Transverse colon (tissue), 4 donors: Measurements from ENCODE around the gene DTX3. TPM values are rescaled to one million over a fixed set of nuclear protein-coding genes. Genes with fewer than 3 reads are reported as not detected.
A peak's percentile ranks its signal among the peaks of the same experiment; 100 is the strongest.

Experiments used
- DNase-seq: peaks from one replicate; pipeline ENCODE4 v3.0.0-alpha.2; 2019
- H3K27ac ChIP-seq, 4 donors: fragments of 200-600 bp; sonication (generic); 2 replicates each; pipeline ENCODE4 v1.5.1; 2016 to 2018; ENCODE audit warnings: inconsistent platforms in 4 of 4
- H3K27me3 ChIP-seq: fragments of 200-600 bp; sonication (generic); 2 replicates; pipeline ENCODE4 v1.5.1; 2017; ENCODE audit warnings: inconsistent platforms
- H3K36me3 ChIP-seq, 4 donors: fragments of 200-600 bp; sonication (generic); 2 replicates each; pipeline ENCODE4 v1.5.1; 2017 to 2019; ENCODE audit warnings: inconsistent platforms in 4 of 4
- H3K4me1 ChIP-seq, 4 donors: fragments of 200-600 bp; sonication (generic); 2 replicates each; pipeline ENCODE4 v1.5.1; 2017 to 2020; ENCODE audit warnings: inconsistent platforms in 4 of 4
- H3K4me3 ChIP-seq, 4 donors: fragments of 200-600 bp; sonication (generic); 1 replicate in 1 of 4; 2 replicates in 3 of 4; pipeline versions ENCODE4 v1.5.1 to v1.6.1; 2017 to 2019; ENCODE audit warnings: inconsistent platforms in 4 of 4
- H3K9me3 ChIP-seq, 2 donors: fragments of 200-600 bp; sonication (generic); 2 replicates each; pipeline ENCODE4 v1.5.1; 2017 to 2019; ENCODE audit warnings: inconsistent platforms in 2 of 2
- EP300 ChIP-seq: sonication (generic); formaldehyde crosslinking; IDR thresholded peaks from one replicate; pipeline ENCODE4 v1.6.1; 2017; ENCODE audit warnings: antibody characterized with exemption, low read depth
- POLR2A ChIP-seq: fragments of 450-650 bp; IDR thresholded peaks from one replicate; pipeline ENCODE4 v1.6.1; 2016; ENCODE audit warnings: antibody characterized with exemption, mild to moderate bottlenecking, moderate library complexity
- POLR2AphosphoS5 ChIP-seq, 3 donors: sonication (generic); formaldehyde crosslinking; IDR thresholded peaks; one replicate each; pipeline ENCODE4 v1.6.1; 2016; ENCODE audit warnings: antibody characterized with exemption in 3 of 3
- WGBS, 2 donors: methylation state at CpG; one replicate each; pipeline ENCODE4 v1.1.5; 2018; ENCODE audit warnings: low coverage in 1 of 2; 5-methylcytosine and 5-hydroxymethylcytosine counted together
- in situ Hi-C, 4 donors: fragments of 200-750 bp; cut with MboI; loops; one replicate each; pipeline versions ENCODE4 v1.15.0 to v1.15.1; 2017; ENCODE audit warnings: low sequenced_read_pairs in 3 of 4, low pct_ligation_motif_present in 1 of 4, low pct_unique_long_range_greater_than_20kb in 1 of 4
- intact Hi-C: fragments of 100-400 bp; cut with DNase I; formaldehyde crosslinking; loops from one replicate; pipeline ENCODE4 v1.15.1; 2023; ENCODE audit warnings: low total_unique reads
- total RNA-seq, 4 donors: library from RNA; depleted of rRNA; stranded (reverse); fragments of >200 nt; gene quantifications; one replicate each; pipeline ENCODE4 v1.1.0, GENCODE V29; 2016
- TF ChIP-seq, protein P1 (sequence below), 5 experiments: fragments of 200-600 bp in 3 of 5; fragments of 450-650 bp in 2 of 5; sonication (generic) in 3 of 5; IDR thresholded peaks; 1 replicate in 2 of 5; 2 replicates in 3 of 5; pipeline ENCODE4 v1.5.1; 2016 to 2017; ENCODE audit warnings: antibody characterized with exemption in 5 of 5, inconsistent platforms in 3 of 5, mild to moderate bottlenecking in 2 of 5, moderate library complexity in 1 of 5

Gene DTX3
- total RNA-seq, 4 donors from 2014 or later: 8.0 to 10.9 (median 9.6) TPM

GRCh38 chr12:57613427-57614109 lies 8.9 kb downstream of the DTX3 start:
- intact Hi-C loops: no loop called here
- Histone ChIP-seq H3K9me3 (no peaks in the 10 kb centered on the region), H3K36me3 (no peaks in the 10 kb centered on the region), H3K27ac (peak overlapping the region in 1 of 4 donors; percentile 93), H3K27me3 (peaks cover 74% of the 10 kb centered on the region), H3K4me3 (no peak overlapping the region), H3K4me1 (peaks cover 4 to 44% (median 19%) of the 10 kb centered on the region in 4 donors)
- TF ChIP-seq POLR2A (no peak), POLR2AphosphoS5 (IDR thresholded peaks at IDR 0.05) (no peak), EP300 (no peak)
- TF ChIP-seq, protein P1, sequence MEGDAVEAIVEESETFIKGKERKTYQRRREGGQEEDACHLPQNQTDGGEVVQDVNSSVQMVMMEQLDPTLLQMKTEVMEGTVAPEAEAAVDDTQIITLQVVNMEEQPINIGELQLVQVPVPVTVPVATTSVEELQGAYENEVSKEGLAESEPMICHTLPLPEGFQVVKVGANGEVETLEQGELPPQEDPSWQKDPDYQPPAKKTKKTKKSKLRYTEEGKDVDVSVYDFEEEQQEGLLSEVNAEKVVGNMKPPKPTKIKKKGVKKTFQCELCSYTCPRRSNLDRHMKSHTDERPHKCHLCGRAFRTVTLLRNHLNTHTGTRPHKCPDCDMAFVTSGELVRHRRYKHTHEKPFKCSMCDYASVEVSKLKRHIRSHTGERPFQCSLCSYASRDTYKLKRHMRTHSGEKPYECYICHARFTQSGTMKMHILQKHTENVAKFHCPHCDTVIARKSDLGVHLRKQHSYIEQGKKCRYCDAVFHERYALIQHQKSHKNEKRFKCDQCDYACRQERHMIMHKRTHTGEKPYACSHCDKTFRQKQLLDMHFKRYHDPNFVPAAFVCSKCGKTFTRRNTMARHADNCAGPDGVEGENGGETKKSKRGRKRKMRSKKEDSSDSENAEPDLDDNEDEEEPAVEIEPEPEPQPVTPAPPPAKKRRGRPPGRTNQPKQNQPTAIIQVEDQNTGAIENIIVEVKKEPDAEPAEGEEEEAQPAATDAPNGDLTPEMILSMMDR (IDR thresholded peaks at IDR 0.05): no peak
- WGBS, 2 donors: 70 to 84% methylated on average over 3 to 10 of the region's 10 CpGs
- in situ Hi-C loops: no loop called here
- DNase-seq: no peak

DNA sequence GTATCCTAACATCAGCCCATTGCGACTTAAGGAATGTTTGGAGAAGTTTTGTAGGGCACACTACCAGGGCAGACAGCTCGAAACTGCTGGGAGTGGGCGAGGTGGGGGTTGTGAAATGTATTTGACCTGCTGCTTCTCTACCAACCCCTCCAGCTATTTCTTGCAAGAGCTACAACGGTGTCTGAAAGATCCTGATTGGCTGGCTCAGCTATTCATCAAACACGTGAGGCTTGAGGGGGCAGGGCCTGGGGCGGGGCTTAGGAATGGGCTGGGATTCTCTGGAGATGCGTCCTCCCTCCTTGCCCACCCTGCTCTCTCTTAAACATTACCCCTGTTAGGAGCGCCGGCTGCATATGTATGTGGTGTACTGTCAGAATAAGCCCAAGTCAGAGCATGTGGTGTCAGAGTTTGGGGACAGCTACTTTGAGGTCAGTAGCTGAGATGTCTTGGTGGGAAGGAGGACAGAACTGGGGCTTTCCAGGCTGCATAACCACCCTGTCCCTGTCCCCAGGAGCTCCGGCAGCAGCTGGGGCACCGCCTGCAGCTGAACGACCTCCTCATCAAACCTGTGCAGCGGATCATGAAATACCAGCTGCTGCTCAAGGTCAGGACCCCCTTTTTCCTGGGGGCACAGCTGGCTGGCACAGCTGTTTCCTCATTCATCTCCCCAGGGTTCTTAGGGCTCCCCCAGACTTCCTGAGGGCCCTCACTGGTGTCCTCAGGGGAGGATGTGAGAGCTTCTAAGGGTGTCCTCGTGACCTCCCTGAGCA lies 9.7 kb downstream of the DTX3 start:
- no peak for TF ChIP-seq POLR2A
- no peak for TF ChIP-seq EP300
- TF ChIP-seq, protein P1 (IDR thresholded peaks at IDR 0.05): no peak
- TF ChIP-seq POLR2AphosphoS5 (IDR thresholded peaks at IDR 0.05): no peak
- H3K36me3 ChIP-seq: no peaks in the 10 kb centered on the region
- peaks cover 4 to 43% (median 20%) of the 10 kb centered on the region in 4 donors for H3K4me1 ChIP-seq
- intact Hi-C loops (no loop called here), in situ Hi-C loops (no loop called here)
- DNase-seq: no peak
- H3K4me3 ChIP-seq: no peak overlapping the region
- H3K9me3 ChIP-seq: no peaks in the 10 kb centered on the region
- H3K27me3 ChIP-seq: peaks cover 82% of the 10 kb centered on the region
- H3K27ac ChIP-seq: peak overlapping the region in 1 of 4 donors; percentile 51
- 39 to 41% methylated on average over 2 to 14 of the region's 14 CpGs for WGBS, 2 donors

DNA sequence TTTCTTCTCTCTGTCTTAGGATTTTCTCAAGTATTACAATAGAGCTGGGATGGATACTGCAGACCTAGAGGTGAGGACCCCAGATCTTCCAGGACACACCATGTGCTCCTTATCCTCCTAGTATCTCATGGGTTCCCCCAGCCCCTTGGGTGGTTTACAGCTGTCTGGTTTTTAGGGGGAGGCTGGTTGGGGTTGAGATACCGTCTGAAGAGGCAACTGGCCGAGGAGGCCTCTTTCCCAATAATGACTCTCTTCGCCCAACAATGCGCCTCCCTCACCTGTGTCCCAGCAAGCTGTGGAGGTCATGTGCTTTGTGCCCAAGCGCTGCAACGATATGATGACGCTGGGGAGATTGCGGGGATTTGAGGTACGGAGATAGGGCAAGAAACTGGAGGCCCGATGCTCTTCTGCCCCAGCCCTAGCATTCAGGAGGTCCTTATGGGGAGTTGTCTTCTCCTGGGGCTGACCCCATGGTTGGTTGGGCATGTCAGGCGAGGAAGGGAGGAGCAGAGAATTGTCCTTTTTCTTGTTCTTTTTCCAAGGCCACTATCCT lies 10.4 kb downstream of the DTX3 start:
- no peaks in the 10 kb centered on the region for H3K36me3 ChIP-seq
- 40 to 82% methylated on average over 2 to 11 of the region's 11 CpGs for WGBS, 2 donors
- H3K4me3 ChIP-seq: no peak overlapping the region
- no peak for DNase-seq
- H3K9me3 ChIP-seq: no peaks in the 10 kb centered on the region
- H3K27me3 ChIP-seq: peaks cover 83% of the 10 kb centered on the region
- in situ Hi-C loops (no loop called here), intact Hi-C loops (no loop called here)
- no peak overlapping the region for H3K27ac ChIP-seq
- peaks cover 4 to 41% (median 17%) of the 10 kb centered on the region in 4 donors for H3K4me1 ChIP-seq
- TF ChIP-seq POLR2A: no peak
- no peak for TF ChIP-seq EP300
- TF ChIP-seq, protein P1 (IDR thresholded peaks at IDR 0.05): no peak
- TF ChIP-seq POLR2AphosphoS5 (IDR thresholded peaks at IDR 0.05): no peak

GRCh38 chr12:57615637-57616036 lies 11.0 kb downstream of the DTX3 start:
- intact Hi-C loops: no loop called here
- Histone ChIP-seq H3K36me3 (no peaks in the 10 kb centered on the region), H3K27me3 (peaks cover 83% of the 10 kb centered on the region), H3K4me1 (peaks cover 3 to 36% (median 16%) of the 10 kb centered on the region in 4 donors), H3K4me3 (no peak overlapping the region), H3K27ac (no peak overlapping the region), H3K9me3 (no peaks in the 10 kb centered on the region)
- TF ChIP-seq POLR2AphosphoS5 (IDR thresholded peaks at IDR 0.05): no peak
- TF ChIP-seq, protein P1 (IDR thresholded peaks at IDR 0.05): no peak
- no peak for TF ChIP-seq EP300
- no peak for TF ChIP-seq POLR2A
- in situ Hi-C loops: no loop called here
- WGBS, 2 donors: 80 to 100% methylated on average over 1 to 5 of the region's 5 CpGs
- DNase-seq: no peak
